PFSK-1 (cell line): ENCODE results near the gene TXN.

Source experiments
- FOXP2 ChIP-seq: optimal IDR thresholded peaks from 2 replicates; pipeline ENCODE3; 2011; ENCODE audit warnings: borderline replicate concordance, control low read depth, inconsistent platforms; ENCODE audit not compliant: insufficient read depth; ENCODE audit errors: extremely low read length, extremely low read depth
- POLR2AphosphoS5 ChIP-seq: IDR thresholded peaks from 2 replicates; pipeline ENCODE4 v1.6.1; 2012; ENCODE audit warnings: low read depth, mild to moderate bottlenecking, control low read depth, low read length, moderate library complexity
- SIN3A ChIP-seq: IDR thresholded peaks from 2 replicates; pipeline ENCODE4 v1.6.1; 2012; ENCODE audit warnings: mild to moderate bottlenecking, low read length, moderate library complexity, borderline replicate concordance; ENCODE audit not compliant: insufficient read depth
- TAF1 ChIP-seq: IDR thresholded peaks from 2 replicates; pipeline ENCODE4 v1.6.1; 2012; ENCODE audit warnings: low read length, control low read depth, borderline replicate concordance; ENCODE audit not compliant: insufficient read depth
- TF ChIP-seq, protein P1 (sequence below), 2 experiments: IDR thresholded peaks; 2 replicates each; pipeline versions ENCODE4 v1.6.1 to v1.8.0; 2011 to 2012; ENCODE audit warnings: low read depth in 2 of 2, low read length in 2 of 2, control low read depth in 1 of 2, inconsistent platforms in 1 of 2, mild to moderate bottlenecking in 1 of 2, moderate library complexity in 1 of 2; ENCODE audit not compliant: insufficient read depth in 1 of 2

The TXN gene

GRCh38 chr9:110249603-110250002, 6.7 kb downstream of the TXN start:
- TF ChIP-seq SIN3A (no peak), FOXP2 (no peak), TAF1 (no peak), POLR2AphosphoS5 (no peak)
- TF ChIP-seq, protein P1, sequence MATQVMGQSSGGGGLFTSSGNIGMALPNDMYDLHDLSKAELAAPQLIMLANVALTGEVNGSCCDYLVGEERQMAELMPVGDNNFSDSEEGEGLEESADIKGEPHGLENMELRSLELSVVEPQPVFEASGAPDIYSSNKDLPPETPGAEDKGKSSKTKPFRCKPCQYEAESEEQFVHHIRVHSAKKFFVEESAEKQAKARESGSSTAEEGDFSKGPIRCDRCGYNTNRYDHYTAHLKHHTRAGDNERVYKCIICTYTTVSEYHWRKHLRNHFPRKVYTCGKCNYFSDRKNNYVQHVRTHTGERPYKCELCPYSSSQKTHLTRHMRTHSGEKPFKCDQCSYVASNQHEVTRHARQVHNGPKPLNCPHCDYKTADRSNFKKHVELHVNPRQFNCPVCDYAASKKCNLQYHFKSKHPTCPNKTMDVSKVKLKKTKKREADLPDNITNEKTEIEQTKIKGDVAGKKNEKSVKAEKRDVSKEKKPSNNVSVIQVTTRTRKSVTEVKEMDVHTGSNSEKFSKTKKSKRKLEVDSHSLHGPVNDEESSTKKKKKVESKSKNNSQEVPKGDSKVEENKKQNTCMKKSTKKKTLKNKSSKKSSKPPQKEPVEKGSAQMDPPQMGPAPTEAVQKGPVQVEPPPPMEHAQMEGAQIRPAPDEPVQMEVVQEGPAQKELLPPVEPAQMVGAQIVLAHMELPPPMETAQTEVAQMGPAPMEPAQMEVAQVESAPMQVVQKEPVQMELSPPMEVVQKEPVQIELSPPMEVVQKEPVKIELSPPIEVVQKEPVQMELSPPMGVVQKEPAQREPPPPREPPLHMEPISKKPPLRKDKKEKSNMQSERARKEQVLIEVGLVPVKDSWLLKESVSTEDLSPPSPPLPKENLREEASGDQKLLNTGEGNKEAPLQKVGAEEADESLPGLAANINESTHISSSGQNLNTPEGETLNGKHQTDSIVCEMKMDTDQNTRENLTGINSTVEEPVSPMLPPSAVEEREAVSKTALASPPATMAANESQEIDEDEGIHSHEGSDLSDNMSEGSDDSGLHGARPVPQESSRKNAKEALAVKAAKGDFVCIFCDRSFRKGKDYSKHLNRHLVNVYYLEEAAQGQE (IDR thresholded peaks at IDR 0.05; ENCODE audit: insufficient read depth in 1 of 2, low read depth in 2 of 2, low read length in 2 of 2) = no peak

DNA sequence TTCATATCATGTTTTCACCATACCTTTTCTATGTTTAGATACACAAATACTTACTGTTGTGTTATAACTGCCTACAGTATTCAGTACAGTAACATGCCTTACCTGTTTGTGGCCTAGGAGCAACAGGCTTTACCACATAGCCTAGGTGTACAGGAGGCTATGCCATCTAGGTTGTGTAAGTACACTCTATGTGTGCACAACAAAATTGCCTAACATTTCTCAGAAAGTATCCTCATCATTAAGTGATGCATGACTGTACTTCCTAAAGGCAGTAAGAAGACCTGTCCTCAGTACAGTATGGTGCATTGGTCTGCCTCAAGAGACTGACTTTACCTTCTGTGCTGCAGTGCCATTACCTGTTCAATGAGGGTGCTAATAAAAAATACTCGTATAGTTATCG, 7.9 kb downstream of the TXN start:
- no peak for TF ChIP-seq FOXP2
- no peak for TF ChIP-seq POLR2AphosphoS5
- TF ChIP-seq, protein P1 (IDR thresholded peaks at IDR 0.05; ENCODE audit: insufficient read depth in 1 of 2, low read depth in 2 of 2, low read length in 2 of 2) = no peak
- no peak for TF ChIP-seq SIN3A
- TF ChIP-seq TAF1 = no peak

DNA sequence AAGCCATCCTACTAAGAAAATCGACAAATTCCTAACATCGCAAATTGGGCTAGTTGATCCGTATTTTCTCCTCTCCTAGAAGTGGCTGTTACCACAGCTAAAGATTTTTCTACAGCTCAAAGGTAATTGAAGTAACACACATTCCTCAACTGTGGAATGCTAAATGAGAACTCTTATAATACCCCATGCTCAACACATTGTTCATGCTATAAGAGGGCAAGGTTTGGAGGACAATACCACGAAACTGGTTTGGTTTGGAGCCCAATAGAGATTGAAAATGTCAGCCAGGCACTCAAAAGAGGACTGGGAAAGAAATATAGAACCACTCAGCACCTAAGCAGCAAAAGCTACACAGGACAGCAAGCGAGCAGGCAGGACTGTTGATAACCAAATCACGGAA, 10.1 kb downstream of the TXN start:
- TF ChIP-seq POLR2AphosphoS5 = no peak
- no peak for TF ChIP-seq TAF1
- TF ChIP-seq, protein P1 (IDR thresholded peaks at IDR 0.05; ENCODE audit: insufficient read depth in 1 of 2, low read depth in 2 of 2, low read length in 2 of 2) = no peak
- TF ChIP-seq SIN3A = no peak
- no peak for TF ChIP-seq FOXP2

DNA sequence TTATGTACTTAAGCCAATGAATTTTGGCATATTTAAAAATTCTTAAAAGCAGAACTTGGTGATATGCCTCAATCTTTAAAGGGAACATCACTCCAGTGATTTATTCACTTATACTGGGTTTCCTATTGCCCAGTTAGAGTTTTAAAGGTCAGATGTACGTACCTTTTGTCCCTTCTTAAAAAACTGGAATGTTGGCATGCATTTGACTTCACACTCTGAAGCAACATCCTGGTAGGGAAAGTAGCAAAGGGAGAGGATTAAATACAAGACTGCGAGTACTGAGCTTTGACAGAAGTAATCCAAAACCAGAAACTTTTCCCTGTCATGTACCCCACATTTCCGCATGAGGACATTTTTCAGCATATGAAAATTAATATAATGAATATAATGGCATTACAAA, 11.7 kb downstream of the TXN start:
- TF ChIP-seq, protein P1 (IDR thresholded peaks at IDR 0.05; ENCODE audit: insufficient read depth in 1 of 2, low read depth in 2 of 2, low read length in 2 of 2) = no peak
- TF ChIP-seq TAF1 = no peak
- no peak for TF ChIP-seq POLR2AphosphoS5
- TF ChIP-seq SIN3A = no peak
- no peak for TF ChIP-seq FOXP2

DNA sequence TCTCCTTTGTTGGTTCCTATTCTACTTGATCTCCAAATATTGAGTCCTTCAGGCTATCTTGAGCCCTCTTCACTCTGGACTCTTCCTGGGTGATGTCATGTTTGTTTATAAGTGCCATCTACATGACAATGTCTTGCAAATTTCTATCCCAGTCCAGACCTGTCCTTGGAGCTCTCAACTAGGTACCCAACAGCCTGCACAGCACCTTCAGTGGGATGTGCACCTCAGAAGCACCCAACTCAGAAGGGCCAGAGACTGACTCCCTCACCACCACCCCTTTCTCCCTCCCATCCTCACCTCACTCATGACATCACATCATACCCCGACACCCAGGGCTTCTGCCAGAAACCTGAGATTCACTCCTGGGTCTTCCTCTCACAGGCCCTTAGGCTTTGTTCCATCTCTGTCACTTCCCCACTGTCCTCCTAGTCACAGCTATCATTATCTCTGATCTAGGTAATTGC, 14.4 kb downstream of the TXN start:
- no peak for TF ChIP-seq POLR2AphosphoS5
- TF ChIP-seq, protein P1 (IDR thresholded peaks at IDR 0.05; ENCODE audit: insufficient read depth in 1 of 2, low read depth in 2 of 2, low read length in 2 of 2) = no peak
- no peak for TF ChIP-seq SIN3A
- TF ChIP-seq TAF1 = no peak
- TF ChIP-seq FOXP2 = no peak
